Sigmoid colon (tissue), 4 donors: ENCODE data around the gene SLC15A1.

Source experiments
- EP300 ChIP-seq, 4 donors: sonication (generic); formaldehyde crosslinking; IDR thresholded peaks; one replicate each; pipeline ENCODE4 v1.6.1; 2017; ENCODE audit warnings: antibody characterized with exemption in 4 of 4
- POLR2A ChIP-seq, 2 donors: fragments of 450-650 bp; IDR thresholded peaks; one replicate each; pipeline ENCODE4 v1.6.1; 2016; ENCODE audit warnings: antibody characterized with exemption in 2 of 2, mild to moderate bottlenecking in 2 of 2, moderate library complexity in 2 of 2
- POLR2AphosphoS5 ChIP-seq, 4 donors: sonication (generic); formaldehyde crosslinking; IDR thresholded peaks; one replicate each; pipeline ENCODE4 v1.6.1; 2017; ENCODE audit warnings: antibody characterized with exemption in 4 of 4
- TF ChIP-seq, protein P1 (sequence below), 4 experiments: fragments of 450-650 bp in 3 of 4; fragments of 200-600 bp in 1 of 4; IDR thresholded peaks; one replicate each; pipeline ENCODE4 v1.5.1; 2016 to 2019; ENCODE audit warnings: antibody characterized with exemption in 4 of 4, mild to moderate bottlenecking in 3 of 4, moderate library complexity in 2 of 4

DNA sequence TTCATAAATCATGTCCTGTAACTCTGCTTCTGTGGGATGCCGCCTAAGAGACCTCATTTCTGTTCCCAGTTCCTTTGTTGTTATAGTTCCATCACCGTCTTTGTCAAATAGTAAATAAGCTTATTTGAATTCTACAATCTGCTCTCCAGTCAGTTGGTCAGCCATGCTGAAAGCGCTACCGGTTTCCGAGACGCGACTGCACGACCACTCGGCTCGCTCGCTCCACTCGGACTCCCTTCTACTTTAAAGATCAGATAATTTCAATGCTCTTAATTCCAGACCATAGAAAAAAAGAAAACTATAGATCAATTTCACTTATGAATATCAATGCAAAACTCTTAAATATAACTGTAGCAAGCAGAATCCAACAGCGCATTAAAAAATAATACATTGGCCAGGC, 111.4 kb downstream of the SLC15A1 start:
- TF ChIP-seq EP300 (IDR thresholded peaks at IDR 0.05), result no peak
- no peak for TF ChIP-seq POLR2A (IDR thresholded peaks at IDR 0.05)
- TF ChIP-seq, protein P1, sequence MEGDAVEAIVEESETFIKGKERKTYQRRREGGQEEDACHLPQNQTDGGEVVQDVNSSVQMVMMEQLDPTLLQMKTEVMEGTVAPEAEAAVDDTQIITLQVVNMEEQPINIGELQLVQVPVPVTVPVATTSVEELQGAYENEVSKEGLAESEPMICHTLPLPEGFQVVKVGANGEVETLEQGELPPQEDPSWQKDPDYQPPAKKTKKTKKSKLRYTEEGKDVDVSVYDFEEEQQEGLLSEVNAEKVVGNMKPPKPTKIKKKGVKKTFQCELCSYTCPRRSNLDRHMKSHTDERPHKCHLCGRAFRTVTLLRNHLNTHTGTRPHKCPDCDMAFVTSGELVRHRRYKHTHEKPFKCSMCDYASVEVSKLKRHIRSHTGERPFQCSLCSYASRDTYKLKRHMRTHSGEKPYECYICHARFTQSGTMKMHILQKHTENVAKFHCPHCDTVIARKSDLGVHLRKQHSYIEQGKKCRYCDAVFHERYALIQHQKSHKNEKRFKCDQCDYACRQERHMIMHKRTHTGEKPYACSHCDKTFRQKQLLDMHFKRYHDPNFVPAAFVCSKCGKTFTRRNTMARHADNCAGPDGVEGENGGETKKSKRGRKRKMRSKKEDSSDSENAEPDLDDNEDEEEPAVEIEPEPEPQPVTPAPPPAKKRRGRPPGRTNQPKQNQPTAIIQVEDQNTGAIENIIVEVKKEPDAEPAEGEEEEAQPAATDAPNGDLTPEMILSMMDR (IDR thresholded peaks at IDR 0.05), result no peak
- no peak for TF ChIP-seq POLR2AphosphoS5 (IDR thresholded peaks at IDR 0.05)
